ENCODE data around the gene GRID2.

Gene GRID2

DNA sequence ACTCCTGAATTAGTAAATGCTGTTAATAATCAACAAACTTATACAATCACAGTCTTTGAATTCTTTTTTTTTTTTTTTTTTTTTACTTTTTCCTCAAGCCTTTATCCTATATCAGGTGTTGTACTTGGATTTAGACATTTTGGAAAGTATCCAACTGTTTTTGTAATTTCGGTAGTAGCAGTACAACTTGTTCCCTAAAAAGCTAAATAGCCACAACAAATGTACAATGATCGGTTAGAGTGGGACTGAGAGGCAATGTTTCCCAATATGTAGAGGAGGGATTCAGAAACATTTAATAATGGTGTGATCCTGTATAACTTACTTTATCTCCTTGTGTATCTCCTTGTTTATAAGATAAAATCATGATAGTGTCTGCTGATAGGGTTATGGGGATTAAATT, 343.1 kb downstream of the GRID2 start:
- H2BK5ac ChIP-seq (ENCODE audit: low read length) = no peak overlapping the region
- H3K79me1 ChIP-seq (ENCODE audit: low read depth, low read length) = no peaks in the 10 kb centered on the region
- no peak overlapping the region for H3K14ac ChIP-seq (ENCODE audit: low read length)
- H2BK15ac ChIP-seq (ENCODE audit: low read length) = no peak overlapping the region
- H2BK120ac ChIP-seq (ENCODE audit: low read depth, low read length) = no peak overlapping the region
- H3K4me2 ChIP-seq (ENCODE audit: insufficient read depth, low read length, poor library complexity, severe bottlenecking) = no peak overlapping the region
- no peak overlapping the region for H4K91ac ChIP-seq (ENCODE audit: low read depth, low read length, poor library complexity)
- no peak overlapping the region for H2BK12ac ChIP-seq (ENCODE audit: low read length)
- no peak overlapping the region for H2AFZ ChIP-seq (ENCODE audit: low read length)
- no peaks in the 10 kb centered on the region for H3K27me3 ChIP-seq (ENCODE audit: control insufficient read depth in 3 of 3, insufficient read depth in 3 of 3, low read depth in 1 of 3, low read length in 3 of 3)
- DNase-seq (ENCODE audit: low spot score) = no peak
- no peak overlapping the region for H3K9ac ChIP-seq (ENCODE audit: low read depth, low read length, poor library complexity)
- H3K9me3 ChIP-seq (replicated peaks in 1 of 2; ENCODE audit: control insufficient read depth in 2 of 2, insufficient read depth in 1 of 2, low read depth in 1 of 2, low read length in 2 of 2) = no peaks in the 10 kb centered on the region
- H3K36me3 ChIP-seq (replicated peaks in 1 of 2; ENCODE audit: control insufficient read depth in 2 of 2, insufficient read depth in 2 of 2, low read length in 2 of 2) = no peaks in the 10 kb centered on the region
- H3K4me3 ChIP-seq (ENCODE audit: low read length in 2 of 2) = no peak overlapping the region
- no peak overlapping the region for H3K27ac ChIP-seq (replicated peaks; ENCODE audit: low read length)
- no peaks in the 10 kb centered on the region for H3K4me1 ChIP-seq (ENCODE audit: control insufficient read depth in 2 of 2, insufficient read depth in 1 of 2, low read depth in 1 of 2, low read length in 2 of 2)
- WGBS, 2 donors (ENCODE audit: extremely low coverage in 2 of 2, insufficient read length in 2 of 2, insufficient replicate concordance in 1 of 2) = no CpG with 5 or more reads among the region's 2 CpGs
- H3K23ac ChIP-seq (ENCODE audit: low read depth, low read length, poor library complexity) = no peak overlapping the region
- no peak overlapping the region for H2AK5ac ChIP-seq (ENCODE audit: low read depth, low read length)
- H3K18ac ChIP-seq (ENCODE audit: low read length) = no peak overlapping the region
- no peak overlapping the region for H3K4ac ChIP-seq (ENCODE audit: low read length)
- H4K8ac ChIP-seq (ENCODE audit: low read depth, low read length) = no peak overlapping the region

DNA sequence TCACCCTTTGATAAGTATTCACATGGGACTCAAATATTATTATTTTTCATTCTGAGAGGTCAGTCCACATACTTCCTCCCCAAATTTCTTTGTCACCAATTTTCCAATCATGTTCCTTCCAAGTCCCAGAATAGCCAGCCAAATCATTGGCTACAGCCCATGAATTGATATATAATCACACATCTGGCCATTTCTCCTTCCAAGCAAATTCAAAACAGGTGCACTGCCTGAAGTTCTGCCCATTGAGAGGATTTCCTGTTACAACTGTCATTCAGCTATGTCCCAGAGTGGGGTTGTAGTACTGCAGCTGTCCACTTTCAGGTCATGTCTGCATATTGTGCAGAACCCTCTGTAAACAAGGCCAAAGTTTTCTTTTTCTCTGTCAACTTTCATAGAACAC, 347.8 kb downstream of the GRID2 start:
- no peak overlapping the region for H2AK5ac ChIP-seq (ENCODE audit: low read depth, low read length)
- H3K4me2 ChIP-seq (ENCODE audit: insufficient read depth, low read length, poor library complexity, severe bottlenecking) = no peak overlapping the region
- no peak overlapping the region for H2BK5ac ChIP-seq (ENCODE audit: low read length)
- no peaks in the 10 kb centered on the region for H3K9me3 ChIP-seq (replicated peaks in 1 of 2; ENCODE audit: control insufficient read depth in 2 of 2, insufficient read depth in 1 of 2, low read depth in 1 of 2, low read length in 2 of 2)
- H3K79me1 ChIP-seq (ENCODE audit: low read depth, low read length) = no peaks in the 10 kb centered on the region
- H3K4me3 ChIP-seq (ENCODE audit: low read length in 2 of 2) = no peak overlapping the region
- H4K91ac ChIP-seq (ENCODE audit: low read depth, low read length, poor library complexity) = no peak overlapping the region
- H3K14ac ChIP-seq (ENCODE audit: low read length) = no peak overlapping the region
- H3K27ac ChIP-seq (replicated peaks; ENCODE audit: low read length) = no peak overlapping the region
- no peak overlapping the region for H4K8ac ChIP-seq (ENCODE audit: low read depth, low read length)
- no peak overlapping the region for H2BK15ac ChIP-seq (ENCODE audit: low read length)
- no peaks in the 10 kb centered on the region for H3K27me3 ChIP-seq (ENCODE audit: control insufficient read depth in 3 of 3, insufficient read depth in 3 of 3, low read depth in 1 of 3, low read length in 3 of 3)
- H3K36me3 ChIP-seq (replicated peaks in 1 of 2; ENCODE audit: control insufficient read depth in 2 of 2, insufficient read depth in 2 of 2, low read length in 2 of 2) = no peaks in the 10 kb centered on the region
- H2BK120ac ChIP-seq (ENCODE audit: low read depth, low read length) = no peak overlapping the region
- no peak overlapping the region for H2AFZ ChIP-seq (ENCODE audit: low read length)
- DNase-seq (ENCODE audit: low spot score) = no peak
- no peak overlapping the region for H3K4ac ChIP-seq (ENCODE audit: low read length)
- no peaks in the 10 kb centered on the region for H3K4me1 ChIP-seq (ENCODE audit: control insufficient read depth in 2 of 2, insufficient read depth in 1 of 2, low read depth in 1 of 2, low read length in 2 of 2)
- no peak overlapping the region for H3K23ac ChIP-seq (ENCODE audit: low read depth, low read length, poor library complexity)
- no peak overlapping the region for H2BK12ac ChIP-seq (ENCODE audit: low read length)
- no peak overlapping the region for H3K9ac ChIP-seq (ENCODE audit: low read depth, low read length, poor library complexity)
- no peak overlapping the region for H3K18ac ChIP-seq (ENCODE audit: low read length)

DNA sequence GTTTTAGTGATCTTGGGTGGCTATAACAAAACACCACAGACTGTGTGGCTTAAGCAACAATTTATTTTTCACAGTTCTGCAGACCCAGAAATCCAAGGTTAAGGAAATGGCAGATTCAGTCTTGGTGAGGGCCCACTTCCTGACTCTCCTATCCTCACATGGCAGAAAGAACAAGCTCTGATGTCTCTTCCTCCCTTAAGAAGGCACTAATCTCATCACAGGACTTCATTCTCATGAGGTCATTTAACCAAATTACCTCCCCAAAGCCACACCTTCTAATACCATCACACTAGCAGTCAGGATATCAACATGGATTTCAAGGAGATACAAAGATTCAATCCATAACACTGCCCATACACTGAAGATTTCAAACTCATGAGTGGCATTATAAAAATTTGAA, 350.3 kb downstream of the GRID2 start:
- no peak overlapping the region for H2BK120ac ChIP-seq (ENCODE audit: low read depth, low read length)

GRCh38 chr4:92657695-92658094, 353.9 kb downstream of the GRID2 start:
- H3K4ac ChIP-seq (ENCODE audit: low read length) = no peak overlapping the region
- H3K27ac ChIP-seq (replicated peaks; ENCODE audit: low read length) = no peak overlapping the region
- H2BK12ac ChIP-seq (ENCODE audit: low read length) = no peak overlapping the region
- no peak overlapping the region for H3K9ac ChIP-seq (ENCODE audit: low read depth, low read length, poor library complexity)
- no peak overlapping the region for H2BK120ac ChIP-seq (ENCODE audit: low read depth, low read length)
- H3K36me3 ChIP-seq (replicated peaks in 1 of 2; ENCODE audit: control insufficient read depth in 2 of 2, insufficient read depth in 2 of 2, low read length in 2 of 2) = no peaks in the 10 kb centered on the region
- H2AK5ac ChIP-seq (ENCODE audit: low read depth, low read length) = no peak overlapping the region
- H3K4me1 ChIP-seq (ENCODE audit: control insufficient read depth in 2 of 2, insufficient read depth in 1 of 2, low read depth in 1 of 2, low read length in 2 of 2) = no peaks in the 10 kb centered on the region
- H3K4me2 ChIP-seq (ENCODE audit: insufficient read depth, low read length, poor library complexity, severe bottlenecking) = no peak overlapping the region
- H3K4me3 ChIP-seq (ENCODE audit: low read length in 2 of 2) = no peak overlapping the region
- H2BK5ac ChIP-seq (ENCODE audit: low read length) = no peak overlapping the region
- no peak overlapping the region for H3K14ac ChIP-seq (ENCODE audit: low read length)
- H4K8ac ChIP-seq (ENCODE audit: low read depth, low read length) = no peak overlapping the region
- no peak overlapping the region for H3K23ac ChIP-seq (ENCODE audit: low read depth, low read length, poor library complexity)
- no peak overlapping the region for H4K91ac ChIP-seq (ENCODE audit: low read depth, low read length, poor library complexity)
- DNase-seq (ENCODE audit: low spot score) = no peak
- no peaks in the 10 kb centered on the region for H3K27me3 ChIP-seq (ENCODE audit: control insufficient read depth in 3 of 3, insufficient read depth in 3 of 3, low read depth in 1 of 3, low read length in 3 of 3)
- no peaks in the 10 kb centered on the region for H3K79me1 ChIP-seq (ENCODE audit: low read depth, low read length)
- no peak overlapping the region for H2AFZ ChIP-seq (ENCODE audit: low read length)
- no peak overlapping the region for H3K18ac ChIP-seq (ENCODE audit: low read length)
- no peak overlapping the region for H2BK15ac ChIP-seq (ENCODE audit: low read length)
- no peaks in the 10 kb centered on the region for H3K9me3 ChIP-seq (replicated peaks in 1 of 2; ENCODE audit: control insufficient read depth in 2 of 2, insufficient read depth in 1 of 2, low read depth in 1 of 2, low read length in 2 of 2)

More for the DNA sequence above, 350.3 kb downstream of the GRID2 start:
- Histone ChIP-seq H3K9me3 (replicated peaks in 1 of 2; ENCODE audit: control insufficient read depth in 2 of 2, insufficient read depth in 1 of 2, low read depth in 1 of 2, low read length in 2 of 2) (no peaks in the 10 kb centered on the region), H3K23ac (ENCODE audit: low read depth, low read length, poor library complexity) (no peak overlapping the region), H3K4me3 (ENCODE audit: low read length in 2 of 2) (no peak overlapping the region), H3K18ac (ENCODE audit: low read length) (no peak overlapping the region), H3K4me1 (ENCODE audit: control insufficient read depth in 2 of 2, insufficient read depth in 1 of 2, low read depth in 1 of 2, low read length in 2 of 2) (no peaks in the 10 kb centered on the region), H2BK12ac (ENCODE audit: low read length) (no peak overlapping the region), H3K36me3 (replicated peaks in 1 of 2; ENCODE audit: control insufficient read depth in 2 of 2, insufficient read depth in 2 of 2, low read length in 2 of 2) (no peaks in the 10 kb centered on the region), H3K27me3 (ENCODE audit: control insufficient read depth in 3 of 3, insufficient read depth in 3 of 3, low read depth in 1 of 3, low read length in 3 of 3) (no peaks in the 10 kb centered on the region), H2AFZ (ENCODE audit: low read length) (peak overlapping the region; percentile 28), H3K9ac (ENCODE audit: low read depth, low read length, poor library complexity) (no peak overlapping the region), H3K4ac (ENCODE audit: low read length) (no peak overlapping the region), H4K8ac (ENCODE audit: low read depth, low read length) (no peak overlapping the region), H2AK5ac (ENCODE audit: low read depth, low read length) (no peak overlapping the region), H2BK5ac (ENCODE audit: low read length) (no peak overlapping the region), H3K4me2 (ENCODE audit: insufficient read depth, low read length, poor library complexity, severe bottlenecking) (no peak overlapping the region), H2BK15ac (ENCODE audit: low read length) (no peak overlapping the region), H3K27ac (replicated peaks; ENCODE audit: low read length) (no peak overlapping the region), H3K79me1 (ENCODE audit: low read depth, low read length) (no peaks in the 10 kb centered on the region), H4K91ac (ENCODE audit: low read depth, low read length, poor library complexity) (no peak overlapping the region), H3K14ac (ENCODE audit: low read length) (no peak overlapping the region)
- no peak for DNase-seq (ENCODE audit: low spot score)

All from neuronal stem cell (in vitro differentiated cells).